NCI-H1417 treated with DMSO at 0.1 percent for 48 hours (cell line): ENCODE results near the gene TMEM234.

Source experiments
- DNase-seq: peaks from one replicate; lab custom pipeline; 2025; lab: John Stamatoyannopoulos, UW

The TMEM234 gene

DNA sequence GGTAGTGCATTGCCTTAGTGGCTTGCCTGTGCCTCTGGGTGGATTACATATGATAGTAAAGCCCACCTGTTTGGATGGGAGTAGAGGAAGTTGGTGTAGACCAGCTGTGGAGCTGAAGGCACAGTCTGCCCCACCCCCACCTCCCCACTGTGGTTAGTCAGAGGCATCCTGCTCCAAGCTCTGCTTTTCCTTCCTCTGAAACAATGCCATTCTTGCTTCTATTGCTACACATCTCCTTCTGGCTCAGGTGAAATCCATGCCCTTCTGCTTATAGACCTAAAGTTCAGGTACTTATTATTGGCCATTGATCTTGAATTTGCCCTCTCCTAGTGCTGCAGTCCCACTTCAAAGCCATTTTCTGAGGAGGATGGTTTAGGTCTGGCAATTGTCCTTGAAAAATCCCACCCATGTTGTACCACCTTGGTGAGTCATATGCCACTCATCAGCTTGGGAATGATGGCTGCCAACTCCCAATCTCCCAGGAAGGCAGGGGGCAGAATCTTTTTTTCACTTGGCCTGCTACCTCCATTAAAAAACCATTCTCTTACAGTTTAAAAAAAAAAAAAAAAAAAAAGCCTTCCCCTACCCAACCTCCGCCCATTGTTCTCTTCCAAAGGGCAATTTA lies 49.4 kb downstream of the TMEM234 start:
- DNase-seq = no peak

- DNase-seq = no peak
Observed at GRCh38 chr1:32170991-32171390, 51.2 kb downstream of the TMEM234 start.
